K562 (cell line): ENCODE results near the gene COASY. TPM values are rescaled to one million over a fixed set of nuclear protein-coding genes. Genes with fewer than 3 reads are reported as not detected.
A peak's percentile ranks its signal among the peaks of the same experiment; 100 is the strongest.

ENCODE experiments used
- ARHGAP35 ChIP-seq: fragments of 450-650 bp; IDR thresholded peaks from 2 replicates; pipeline ENCODE4 v1.6.1; 2018; ENCODE audit not compliant: partially characterized antibody
- ARID3B ChIP-seq: fragments of 250-450 bp; sonication (Bioruptor Pico); IDR thresholded peaks from 2 replicates; pipeline ENCODE4 v1.4.0; 2020; ENCODE audit warnings: borderline replicate concordance
- CBFA2T2 ChIP-seq: fragments of 450-650 bp; conservative IDR thresholded peaks from 2 replicates; pipeline ENCODE4 v1.6.1; 2017; ENCODE audit warnings: mild to moderate bottlenecking
- CHCHD3 ChIP-seq: fragments of 250-450 bp; sonication (Bioruptor Pico); IDR thresholded peaks from 2 replicates; pipeline ENCODE4 v2.1.2; 2022; ENCODE audit warnings: mild to moderate bottlenecking
- EP300 ChIP-seq: IDR thresholded peaks from 2 replicates; pipeline ENCODE4 v1.6.1; 2012; ENCODE audit warnings: low read length, improper control_type of control experiment
- FUS ChIP-seq: fragments of 200-400 bp; formaldehyde crosslinking; optimal IDR thresholded peaks from 2 replicates; pipeline ENCODE3; 2017; ENCODE audit warnings: low read depth, low read length
- KAT8 ChIP-seq: fragments of 450-650 bp; IDR thresholded peaks from 2 replicates; pipeline ENCODE4 v1.6.1; 2016; ENCODE audit warnings: low read depth, mild to moderate bottlenecking
- MAZ ChIP-seq, 2 experiments: fragments of 450-650 bp in 1 of 2; sonication (generic) in 1 of 2; formaldehyde crosslinking; IDR thresholded peaks in 1 of 2; conservative IDR thresholded peaks in 1 of 2; 2 replicates each; pipeline versions ENCODE4 v1.4.0 to v1.5.0; 2020; ENCODE audit warnings: mild to moderate bottlenecking in 1 of 2, missing genetic modification reagents in 1 of 2
- MCM5 ChIP-seq: fragments of 450-650 bp; IDR thresholded peaks from 2 replicates; pipeline ENCODE4 v1.6.1; 2016; ENCODE audit warnings: low read depth
- NFIC ChIP-seq: fragments of 450-650 bp; IDR thresholded peaks from 2 replicates; pipeline ENCODE4 v1.6.1; 2017; ENCODE audit warnings: mild to moderate bottlenecking, inconsistent platforms
- RBBP5 ChIP-seq: fragments of 200-600 bp; sonication (generic); IDR thresholded peaks from 2 replicates; pipeline ENCODE4 v1.6.1; 2012; ENCODE audit warnings: borderline replicate concordance, mild to moderate bottlenecking, low read length, control low read depth, inconsistent platforms; ENCODE audit not compliant: insufficient read depth, poor library complexity, severe bottlenecking
- SPI1 ChIP-seq: IDR thresholded peaks from 2 replicates; pipeline ENCODE4 v1.6.1; 2011; ENCODE audit warnings: low read depth, low read length, control low read depth, borderline replicate concordance
- SRSF1 ChIP-seq: fragments of 200-400 bp; formaldehyde crosslinking; IDR thresholded peaks from 2 replicates; pipeline ENCODE4 v1.6.1; 2017; ENCODE audit warnings: mild to moderate bottlenecking, low read depth, low read length, moderate library complexity
- TCF7 ChIP-seq: sonication (generic); IDR thresholded peaks from 2 replicates; pipeline ENCODE4 v1.6.1; 2016; ENCODE audit warnings: antibody characterized with exemption, borderline replicate concordance
- USF1 ChIP-seq: sonication (generic); formaldehyde crosslinking; IDR thresholded peaks from 2 replicates; pipeline ENCODE4 v1.9.0; 2022; ENCODE audit warnings: mild to moderate bottlenecking, missing genetic modification reagents
- ZNF143 ChIP-seq: sonication (generic); formaldehyde crosslinking; IDR thresholded peaks from 2 replicates; pipeline ENCODE4 v1.9.0; 2022; ENCODE audit warnings: mild to moderate bottlenecking, missing genetic modification reagents
- polyA plus RNA-seq, 8 experiments: library from polyadenylated mRNA; depleted of rRNA in 4 of 8; stranded (reverse) in 5 of 8; unstranded in 3 of 8; fragments of >200 nt; fragmentation: Nextera tagmentation in 2 of 8; fragmentation: Illumina TruSeq in 1 of 8; extraction: Ambion mirVana in 2 of 8; extraction: Trizol in 1 of 8; gene quantifications; 2 replicates each; pipeline versions ENCODE4 v1.2.1 to v1.2.3, GENCODE V29; 2011 to 2014; ENCODE audit warnings: inconsistent platforms in 1 of 8, missing spikeins in 1 of 8
- total RNA-seq, 7 experiments: library from RNA; depleted of rRNA in 6 of 7; stranded (reverse); fragments of >200 nt in 6 of 7; fragmentation: Illumina TruSeq in 2 of 7; extraction: Trizol in 2 of 7; gene quantifications; 2 replicates each; pipeline versions ENCODE4 v1.2.1 to v1.2.3, GENCODE V29; 2011 to 2021; ENCODE audit warnings: low replicate concordance in 1 of 7
- TF ChIP-seq, protein P1 (sequence below): IDR thresholded peaks from 3 replicates; pipeline ENCODE4 v1.6.1; 2011; ENCODE audit warnings: borderline replicate concordance, mild to moderate bottlenecking, moderate library complexity; ENCODE audit not compliant: insufficient read length; ENCODE audit errors: extremely low read depth
- TF ChIP-seq, protein P2 (sequence below): fragments of 450-650 bp; IDR thresholded peaks from 2 replicates; pipeline ENCODE4 v1.6.1; 2017; ENCODE audit warnings: antibody characterized with exemption, mild to moderate bottlenecking

Gene COASY
- total and polyA plus RNA-seq, 9 of the 15 experiments (the other 6 are each of a cell fraction or from before 2014, with no cell fraction given): 25.4 to 175 (median 62.3) TPM

DNA sequence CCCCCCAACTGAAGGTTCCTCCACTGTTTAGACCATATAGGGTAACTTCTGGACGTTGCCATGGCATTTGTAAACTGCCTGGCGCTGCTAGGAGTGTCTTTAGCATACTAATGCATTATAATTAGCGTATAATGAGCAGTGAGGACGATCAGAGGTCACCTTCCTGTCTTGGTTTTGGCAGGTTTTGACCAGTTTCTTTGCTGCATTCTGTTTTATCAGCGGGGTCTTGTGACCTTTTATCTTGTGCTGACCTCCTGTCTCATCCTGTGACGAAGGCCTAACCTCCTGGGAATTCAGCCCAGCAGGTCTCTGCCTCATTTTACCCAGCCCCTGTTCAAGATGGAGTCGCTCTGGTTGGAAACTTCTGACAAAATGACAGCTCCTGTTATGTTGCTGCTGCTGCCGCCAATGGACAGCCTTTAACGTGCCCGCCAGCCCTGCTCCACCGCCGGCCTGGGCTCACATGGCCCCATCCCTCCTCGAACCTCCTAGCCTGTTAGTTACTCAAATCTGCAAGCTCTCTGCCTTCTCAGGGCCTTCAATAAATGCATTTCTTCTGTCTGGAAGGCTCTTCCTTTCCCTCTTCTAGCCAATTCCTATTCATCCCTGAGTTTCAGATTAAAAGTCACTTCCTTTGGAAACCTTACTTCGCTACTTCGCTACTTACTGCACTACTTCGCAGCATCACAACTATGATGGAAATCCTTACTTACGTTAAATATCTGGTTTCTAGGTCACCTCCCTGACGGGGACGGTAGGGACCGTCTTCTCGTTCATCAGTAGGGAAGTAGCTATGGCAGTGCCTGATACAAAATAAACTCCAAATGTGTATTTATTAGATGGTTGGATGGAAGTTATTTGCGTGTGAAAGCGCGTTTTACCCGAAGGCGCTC, 26.5 kb upstream of the COASY start (continued):
- TF ChIP-seq RBBP5 (no peak), USF1 (CRISPR knock-in tag) (no peak), NFIC (no peak), CBFA2T2 (no peak), SPI1 (no peak), TCF7 (no peak), CHCHD3 (CRISPR knock-in tag) (no peak), EP300 (no peak), ARID3B (CRISPR knock-in tag) (peak; percentile 95), KAT8 (no peak), SRSF1 (no peak), ARHGAP35 (no peak), FUS (no peak), ZNF143 (no peak), MAZ (CRISPR knock-in tag; conservative IDR thresholded peaks at IDR 0.05 in 1 of 2, IDR thresholded peaks at IDR 0.05 in 1 of 2) (peak in 1 of 2 experiments; percentile 80; a peak in 2 of 4 replicates), MCM5 (no peak)
- TF ChIP-seq, protein P1, sequence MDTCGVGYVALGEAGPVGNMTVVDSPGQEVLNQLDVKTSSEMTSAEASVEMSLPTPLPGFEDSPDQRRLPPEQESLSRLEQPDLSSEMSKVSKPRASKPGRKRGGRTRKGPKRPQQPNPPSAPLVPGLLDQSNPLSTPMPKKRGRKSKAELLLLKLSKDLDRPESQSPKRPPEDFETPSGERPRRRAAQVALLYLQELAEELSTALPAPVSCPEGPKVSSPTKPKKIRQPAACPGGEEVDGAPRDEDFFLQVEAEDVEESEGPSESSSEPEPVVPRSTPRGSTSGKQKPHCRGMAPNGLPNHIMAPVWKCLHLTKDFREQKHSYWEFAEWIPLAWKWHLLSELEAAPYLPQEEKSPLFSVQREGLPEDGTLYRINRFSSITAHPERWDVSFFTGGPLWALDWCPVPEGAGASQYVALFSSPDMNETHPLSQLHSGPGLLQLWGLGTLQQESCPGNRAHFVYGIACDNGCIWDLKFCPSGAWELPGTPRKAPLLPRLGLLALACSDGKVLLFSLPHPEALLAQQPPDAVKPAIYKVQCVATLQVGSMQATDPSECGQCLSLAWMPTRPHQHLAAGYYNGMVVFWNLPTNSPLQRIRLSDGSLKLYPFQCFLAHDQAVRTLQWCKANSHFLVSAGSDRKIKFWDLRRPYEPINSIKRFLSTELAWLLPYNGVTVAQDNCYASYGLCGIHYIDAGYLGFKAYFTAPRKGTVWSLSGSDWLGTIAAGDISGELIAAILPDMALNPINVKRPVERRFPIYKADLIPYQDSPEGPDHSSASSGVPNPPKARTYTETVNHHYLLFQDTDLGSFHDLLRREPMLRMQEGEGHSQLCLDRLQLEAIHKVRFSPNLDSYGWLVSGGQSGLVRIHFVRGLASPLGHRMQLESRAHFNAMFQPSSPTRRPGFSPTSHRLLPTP: no peak
- TF ChIP-seq, protein P2, sequence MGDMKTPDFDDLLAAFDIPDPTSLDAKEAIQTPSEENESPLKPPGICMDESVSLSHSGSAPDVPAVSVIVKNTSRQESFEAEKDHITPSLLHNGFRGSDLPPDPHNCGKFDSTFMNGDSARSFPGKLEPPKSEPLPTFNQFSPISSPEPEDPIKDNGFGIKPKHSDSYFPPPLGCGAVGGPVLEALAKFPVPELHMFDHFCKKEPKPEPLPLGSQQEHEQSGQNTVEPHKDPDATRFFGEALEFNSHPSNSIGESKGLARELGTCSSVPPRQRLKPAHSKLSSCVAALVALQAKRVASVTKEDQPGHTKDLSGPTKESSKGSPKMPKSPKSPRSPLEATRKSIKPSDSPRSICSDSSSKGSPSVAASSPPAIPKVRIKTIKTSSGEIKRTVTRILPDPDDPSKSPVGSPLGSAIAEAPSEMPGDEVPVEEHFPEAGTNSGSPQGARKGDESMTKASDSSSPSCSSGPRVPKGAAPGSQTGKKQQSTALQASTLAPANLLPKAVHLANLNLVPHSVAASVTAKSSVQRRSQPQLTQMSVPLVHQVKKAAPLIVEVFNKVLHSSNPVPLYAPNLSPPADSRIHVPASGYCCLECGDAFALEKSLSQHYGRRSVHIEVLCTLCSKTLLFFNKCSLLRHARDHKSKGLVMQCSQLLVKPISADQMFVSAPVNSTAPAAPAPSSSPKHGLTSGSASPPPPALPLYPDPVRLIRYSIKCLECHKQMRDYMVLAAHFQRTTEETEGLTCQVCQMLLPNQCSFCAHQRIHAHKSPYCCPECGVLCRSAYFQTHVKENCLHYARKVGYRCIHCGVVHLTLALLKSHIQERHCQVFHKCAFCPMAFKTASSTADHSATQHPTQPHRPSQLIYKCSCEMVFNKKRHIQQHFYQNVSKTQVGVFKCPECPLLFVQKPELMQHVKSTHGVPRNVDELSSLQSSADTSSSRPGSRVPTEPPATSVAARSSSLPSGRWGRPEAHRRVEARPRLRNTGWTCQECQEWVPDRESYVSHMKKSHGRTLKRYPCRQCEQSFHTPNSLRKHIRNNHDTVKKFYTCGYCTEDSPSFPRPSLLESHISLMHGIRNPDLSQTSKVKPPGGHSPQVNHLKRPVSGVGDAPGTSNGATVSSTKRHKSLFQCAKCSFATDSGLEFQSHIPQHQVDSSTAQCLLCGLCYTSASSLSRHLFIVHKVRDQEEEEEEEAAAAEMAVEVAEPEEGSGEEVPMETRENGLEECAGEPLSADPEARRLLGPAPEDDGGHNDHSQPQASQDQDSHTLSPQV: peak; percentile 100
